Umbilical cord (tissue), 2 donors: Measurements from ENCODE around the gene CPNE7. TPM values are rescaled to one million over a fixed set of nuclear protein-coding genes. Genes with fewer than 3 reads are reported as not detected.

Source experiments
- DNase-seq: peaks from one replicate; pipeline ENCODE4 v3.0.0-alpha.2; 2015; ENCODE audit warnings: low spot score
- total RNA-seq: library from RNA; depleted of rRNA; stranded (reverse); fragments of >200 nt; gene quantifications from one replicate; pipeline ENCODE4 v1.2.3, GENCODE V29; 2014; ENCODE audit warnings: low replicate concordance; ENCODE audit not compliant: insufficient read depth

Gene CPNE7
- total RNA-seq, 1 donor from 2014 or later, result not detected

GRCh38 chr16:89602952-89603590, 27.5 kb downstream of the CPNE7 start:
- DNase-seq, result no peak

- DNase-seq, result no peak
Observed at GRCh38 chr16:89604764-89605163, 29.2 kb downstream of the CPNE7 start.

GRCh38 chr16:89605186-89605970, 29.8 kb downstream of the CPNE7 start:
- DNase-seq, result no peak

- no peak for DNase-seq
Observed at GRCh38 chr16:89606006-89606405, 30.4 kb downstream of the CPNE7 start.

GRCh38 chr16:89607453-89607852, 31.9 kb downstream of the CPNE7 start:
- no peak for DNase-seq

GRCh38 chr16:89607937-89608740, 32.6 kb downstream of the CPNE7 start:
- no peak for DNase-seq

- no peak for DNase-seq
Observed at GRCh38 chr16:89610108-89610453, 34.5 kb downstream of the CPNE7 start.

GRCh38 chr16:89612415-89613166, 37.0 kb downstream of the CPNE7 start:
- DNase-seq, result no peak

- DNase-seq, result no peak
Observed at GRCh38 chr16:89613231-89613953, 37.8 kb downstream of the CPNE7 start, which contains the start of gene DPEP1. Gene DPEP1 (plus strand): TSS chr16:89613642. CDS start chr16:89630411, 16,769 bp downstream.

GRCh38 chr16:89613954-89614459, 38.4 kb downstream of the CPNE7 start:
- no peak for DNase-seq

- DNase-seq, result no peak
Observed at GRCh38 chr16:89615176-89615575, 39.6 kb downstream of the CPNE7 start.

GRCh38 chr16:89615596-89616090, 40.1 kb downstream of the CPNE7 start:
- DNase-seq, result no peak

GRCh38 chr16:89616623-89617022, 41.1 kb downstream of the CPNE7 start:
- DNase-seq, result no peak

- DNase-seq, result no peak
Observed at GRCh38 chr16:89617036-89617435, 41.5 kb downstream of the CPNE7 start.

- no peak for DNase-seq
Observed at GRCh38 chr16:89618109-89618998, 42.8 kb downstream of the CPNE7 start.

GRCh38 chr16:89619840-89620239, 44.3 kb downstream of the CPNE7 start:
- no peak for DNase-seq

GRCh38 chr16:89620406-89620841, 44.9 kb downstream of the CPNE7 start:
- DNase-seq, result peak; percentile 60

- no peak for DNase-seq
Observed at GRCh38 chr16:89621136-89621697, 45.7 kb downstream of the CPNE7 start.
